Suprapubic skin (tissue), 4 donors: ENCODE results near the gene THEM4.

Source experiments
- CTCF ChIP-seq, 2 donors: fragments of 200-600 bp in 1 of 2; fragments of 450-650 bp in 1 of 2; sonication (generic) in 1 of 2; IDR thresholded peaks; one replicate each; pipeline ENCODE4 v1.5.1; 2016 to 2019; ENCODE audit warnings: antibody characterized with exemption in 2 of 2, mild to moderate bottlenecking in 1 of 2, moderate library complexity in 1 of 2
- EP300 ChIP-seq: sonication (generic); formaldehyde crosslinking; IDR thresholded peaks from one replicate; pipeline ENCODE4 v1.6.1; 2017; ENCODE audit warnings: antibody characterized with exemption
- POLR2A ChIP-seq, 2 donors: fragments of 450-650 bp; IDR thresholded peaks; one replicate each; pipeline ENCODE4 v1.6.1; 2017; ENCODE audit warnings: antibody characterized with exemption in 2 of 2, mild to moderate bottlenecking in 2 of 2, moderate library complexity in 2 of 2
- POLR2AphosphoS5 ChIP-seq, 3 donors: sonication (generic); formaldehyde crosslinking; IDR thresholded peaks; one replicate each; pipeline ENCODE4 v1.6.1; 2017; ENCODE audit warnings: antibody characterized with exemption in 3 of 3

GRCh38 chr1:151855933-151856332 lies 53.4 kb downstream of the THEM4 start:
- no peak for TF ChIP-seq EP300
- no peak for TF ChIP-seq CTCF (IDR thresholded peaks at IDR 0.05)
- no peak for TF ChIP-seq POLR2A (IDR thresholded peaks at IDR 0.05)
- no peak for TF ChIP-seq POLR2AphosphoS5 (IDR thresholded peaks at IDR 0.05)
